Measurements from ENCODE around the gene FAM185A.

FAM185A gene

DNA sequence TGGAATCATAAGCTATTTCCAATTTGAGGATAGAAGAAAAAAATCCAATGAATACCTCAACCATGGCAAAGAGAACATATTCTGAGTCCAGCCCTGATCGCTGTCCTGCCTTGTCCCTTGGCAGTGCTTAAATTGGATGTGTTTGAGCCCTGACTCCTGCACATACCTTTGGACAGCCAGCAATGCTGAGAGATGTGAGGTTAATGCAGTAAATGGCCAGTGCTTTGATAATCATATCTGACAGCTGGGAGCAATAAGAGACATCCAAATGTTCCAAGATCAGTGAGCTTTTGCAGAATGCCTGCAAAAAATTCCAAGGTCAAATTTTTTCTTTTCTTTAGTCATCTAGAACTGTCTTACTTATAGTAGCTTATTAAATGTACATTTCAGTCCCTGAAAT is 83.9 kb downstream of the FAM185A start:
- Histone ChIP-seq H3K27ac (no peak overlapping the region), H3K4me3 (IDR thresholded peaks at IDR 0.05; ENCODE audit: insufficient read depth, low read depth, low read length) (no peak overlapping the region), H2AFZ (ENCODE audit: low read depth) (no peak overlapping the region), H3K36me3 (ENCODE audit: insufficient read depth) (no peaks in the 10 kb centered on the region), H3K4me2 (no peak overlapping the region), H3K9ac (no peak overlapping the region), H4K20me1 (ENCODE audit: insufficient read depth) (no peaks in the 10 kb centered on the region), H3K4me1 (ENCODE audit: low read depth, poor library complexity, severe bottlenecking) (peaks cover 53% of the 10 kb centered on the region), H3K79me2 (ENCODE audit: insufficient read depth, low read depth) (no peaks in the 10 kb centered on the region), H3K27me3 (ENCODE audit: insufficient read depth, low read depth) (no peaks in the 10 kb centered on the region)
- TF ChIP-seq, protein P1, sequence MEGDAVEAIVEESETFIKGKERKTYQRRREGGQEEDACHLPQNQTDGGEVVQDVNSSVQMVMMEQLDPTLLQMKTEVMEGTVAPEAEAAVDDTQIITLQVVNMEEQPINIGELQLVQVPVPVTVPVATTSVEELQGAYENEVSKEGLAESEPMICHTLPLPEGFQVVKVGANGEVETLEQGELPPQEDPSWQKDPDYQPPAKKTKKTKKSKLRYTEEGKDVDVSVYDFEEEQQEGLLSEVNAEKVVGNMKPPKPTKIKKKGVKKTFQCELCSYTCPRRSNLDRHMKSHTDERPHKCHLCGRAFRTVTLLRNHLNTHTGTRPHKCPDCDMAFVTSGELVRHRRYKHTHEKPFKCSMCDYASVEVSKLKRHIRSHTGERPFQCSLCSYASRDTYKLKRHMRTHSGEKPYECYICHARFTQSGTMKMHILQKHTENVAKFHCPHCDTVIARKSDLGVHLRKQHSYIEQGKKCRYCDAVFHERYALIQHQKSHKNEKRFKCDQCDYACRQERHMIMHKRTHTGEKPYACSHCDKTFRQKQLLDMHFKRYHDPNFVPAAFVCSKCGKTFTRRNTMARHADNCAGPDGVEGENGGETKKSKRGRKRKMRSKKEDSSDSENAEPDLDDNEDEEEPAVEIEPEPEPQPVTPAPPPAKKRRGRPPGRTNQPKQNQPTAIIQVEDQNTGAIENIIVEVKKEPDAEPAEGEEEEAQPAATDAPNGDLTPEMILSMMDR (conservative IDR thresholded peaks at IDR 0.05; ENCODE audit: low read depth, low read length), result no peak

DNA sequence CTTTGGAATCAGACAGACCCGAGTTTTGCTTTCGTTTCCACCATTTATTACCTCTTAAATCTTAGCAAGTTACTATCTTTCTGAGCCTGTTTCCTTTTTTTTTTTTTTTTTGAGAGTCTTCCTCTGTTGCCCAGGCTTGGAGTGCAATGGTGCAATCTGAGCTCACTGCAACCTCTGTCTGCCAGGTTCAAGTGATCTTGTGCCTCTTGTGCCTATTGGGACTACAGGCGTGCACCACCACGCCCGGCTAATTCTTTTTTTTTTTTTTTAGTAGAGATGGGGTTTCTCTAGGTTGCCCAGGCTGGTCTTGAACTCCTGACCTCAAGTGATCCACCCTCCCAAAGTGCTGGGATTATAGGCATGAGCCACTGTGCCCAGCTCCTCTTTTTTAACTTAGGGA is 84.5 kb downstream of the FAM185A start:
- H3K36me3 ChIP-seq (ENCODE audit: insufficient read depth), result no peaks in the 10 kb centered on the region
- H3K4me1 ChIP-seq (ENCODE audit: low read depth, poor library complexity, severe bottlenecking), result peaks cover 59% of the 10 kb centered on the region
- H3K27me3 ChIP-seq (ENCODE audit: insufficient read depth, low read depth), result no peaks in the 10 kb centered on the region
- no peak overlapping the region for H3K27ac ChIP-seq
- H4K20me1 ChIP-seq (ENCODE audit: insufficient read depth), result no peaks in the 10 kb centered on the region
- H3K9ac ChIP-seq, result no peak overlapping the region
- no peaks in the 10 kb centered on the region for H3K79me2 ChIP-seq (ENCODE audit: insufficient read depth, low read depth)
- H3K4me3 ChIP-seq (IDR thresholded peaks at IDR 0.05; ENCODE audit: insufficient read depth, low read depth, low read length), result no peak overlapping the region
- no peak overlapping the region for H2AFZ ChIP-seq (ENCODE audit: low read depth)
- H3K4me2 ChIP-seq, result peak overlapping the region; percentile 7; the same call in 1 of the 2 replicates
- TF ChIP-seq, protein P1 (conservative IDR thresholded peaks at IDR 0.05; ENCODE audit: low read depth, low read length), result no peak

GRCh38 chr7:102834466-102834865 is 85.7 kb downstream of the FAM185A start:
- H2AFZ ChIP-seq (ENCODE audit: low read depth), result no peak overlapping the region
- no peak overlapping the region for H3K9ac ChIP-seq
- no peaks in the 10 kb centered on the region for H3K27me3 ChIP-seq (ENCODE audit: insufficient read depth, low read depth)
- TF ChIP-seq, protein P1 (conservative IDR thresholded peaks at IDR 0.05; ENCODE audit: low read depth, low read length), result no peak
- peak overlapping the region; percentile 88 for H3K4me2 ChIP-seq
- H3K4me1 ChIP-seq (ENCODE audit: low read depth, poor library complexity, severe bottlenecking), result peaks cover 71% of the 10 kb centered on the region
- H3K36me3 ChIP-seq (ENCODE audit: insufficient read depth), result no peaks in the 10 kb centered on the region
- peak overlapping the region; percentile 76 for H3K27ac ChIP-seq
- H3K4me3 ChIP-seq (IDR thresholded peaks at IDR 0.05; ENCODE audit: insufficient read depth, low read depth, low read length), result no peak overlapping the region
- H4K20me1 ChIP-seq (ENCODE audit: insufficient read depth), result no peaks in the 10 kb centered on the region
- no peaks in the 10 kb centered on the region for H3K79me2 ChIP-seq (ENCODE audit: insufficient read depth, low read depth)

DNA sequence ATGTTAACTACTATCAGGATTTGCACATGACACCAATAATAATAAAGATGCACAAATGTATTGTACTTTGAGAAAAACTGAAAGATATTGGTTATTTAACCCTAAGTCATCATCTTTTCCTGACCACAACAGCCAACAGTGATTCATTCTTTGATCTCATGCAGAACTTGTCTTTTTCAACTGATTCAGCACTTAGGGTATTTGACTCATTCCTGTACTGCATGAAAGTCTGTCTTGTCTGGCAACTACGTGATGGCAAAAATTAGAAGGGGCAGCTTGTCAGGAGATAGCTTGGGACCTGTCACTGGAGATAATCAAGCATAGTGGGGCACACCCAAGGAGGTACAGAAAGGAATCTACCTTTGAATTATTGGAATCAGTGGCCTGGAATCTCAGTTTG is 86.2 kb downstream of the FAM185A start:
- no peaks in the 10 kb centered on the region for H4K20me1 ChIP-seq (ENCODE audit: insufficient read depth)
- peak overlapping the region; percentile 88 for H3K4me2 ChIP-seq
- TF ChIP-seq, protein P1 (conservative IDR thresholded peaks at IDR 0.05; ENCODE audit: low read depth, low read length), result no peak
- H3K9ac ChIP-seq, result peak overlapping the region; percentile 22; the same call in 1 of the 2 replicates
- no peaks in the 10 kb centered on the region for H3K79me2 ChIP-seq (ENCODE audit: insufficient read depth, low read depth)
- no peaks in the 10 kb centered on the region for H3K36me3 ChIP-seq (ENCODE audit: insufficient read depth)
- peak overlapping the region; percentile 76 for H3K27ac ChIP-seq
- H3K27me3 ChIP-seq (ENCODE audit: insufficient read depth, low read depth), result no peaks in the 10 kb centered on the region
- peaks cover 76% of the 10 kb centered on the region for H3K4me1 ChIP-seq (ENCODE audit: low read depth, poor library complexity, severe bottlenecking)
- 0 out of 2 replicates have a peak overlapping the region, but pooled peaks have one; percentile 20 for H2AFZ ChIP-seq (ENCODE audit: low read depth)
- no peak overlapping the region for H3K4me3 ChIP-seq (IDR thresholded peaks at IDR 0.05; ENCODE audit: insufficient read depth, low read depth, low read length)
